Erythroblast (primary cell): ENCODE measurements around the gene BDH2.

Experiments used
- GATA1 ChIP-seq: IDR thresholded peaks from 2 replicates; pipeline ENCODE4 v1.6.1; 2011; ENCODE audit warnings: low read depth, mild to moderate bottlenecking, control low read depth, low read length, moderate library complexity
- POLR2A ChIP-seq: IDR thresholded peaks from 2 replicates; pipeline ENCODE4 v1.6.1; 2011; ENCODE audit warnings: mild to moderate bottlenecking, low read length

DNA sequence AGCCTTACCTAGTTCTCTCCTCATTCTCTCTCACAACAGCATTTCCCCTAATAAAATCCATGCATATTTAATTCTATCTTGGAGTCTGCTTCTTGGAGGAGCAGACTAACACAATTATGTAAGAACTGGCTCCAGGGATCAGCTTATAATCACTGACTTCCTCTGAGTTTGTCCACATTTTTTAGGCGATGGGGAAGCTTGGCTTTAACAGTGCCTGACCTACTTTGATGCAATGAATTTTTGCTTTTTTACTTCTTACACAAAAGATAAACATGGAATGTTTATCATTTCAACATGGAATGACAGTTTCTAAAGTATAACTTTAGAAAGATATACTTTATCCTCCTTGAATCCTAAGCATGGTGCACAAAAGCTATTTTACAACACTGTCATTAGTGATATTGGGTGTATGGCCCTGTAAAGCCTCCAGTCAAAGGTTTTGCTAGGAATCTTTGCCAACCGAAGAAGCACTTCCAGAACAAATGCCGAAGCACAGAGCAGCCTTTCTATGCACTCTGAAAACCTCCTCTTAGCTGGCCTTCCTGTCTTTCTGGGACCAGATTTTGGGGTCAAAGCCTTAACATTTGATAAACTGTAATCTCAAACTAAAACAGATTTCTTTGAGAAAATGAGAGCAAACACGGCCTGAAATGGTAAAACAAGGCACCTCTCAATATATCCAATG lies 736 bp downstream of the BDH2 start:
- TF ChIP-seq POLR2A: no peak
- TF ChIP-seq GATA1: no peak
